ENCODE measurements around the gene LIN37. TPM values are rescaled to one million over a fixed set of nuclear protein-coding genes. Genes with fewer than 3 reads are reported as not detected.

LIN37 gene
- total and polyA plus RNA-seq, 9 of the 15 experiments (the other 6 are each of a cell fraction or from before 2014, with no cell fraction given): 1.2 to 12.5 (median 8.6) TPM

- intact Hi-C loops (cut with micrococcal nuclease) (no loop called here), in situ Hi-C loops (cut with MboI) (no loop called here)
- Histone ChIP-seq H3K27ac (ENCODE audit: extremely low read depth, low read depth, low read length) (no peak overlapping the region), H3K9me3 (replicated peaks; ENCODE audit: control insufficient read depth, insufficient read depth, low read depth, low read length) (no peaks in the 10 kb centered on the region), H4K20me1 (replicated peaks; ENCODE audit: control insufficient read depth, insufficient read depth, low read length) (no peaks in the 10 kb centered on the region), H3K4me1 (replicated peaks in 1 of 2; ENCODE audit: control insufficient read depth in 2 of 2, insufficient read depth in 2 of 2, low read length in 2 of 2) (peaks cover 5 to 40% of the 10 kb centered on the region in 2 experiments; a peak in 4 of 5 replicates), H3K27me3 (ENCODE audit: control insufficient read depth in 2 of 2, insufficient read depth in 2 of 2, low read length in 2 of 2) (no peaks in the 10 kb centered on the region), H3K4me3 (no peak overlapping the region), H3K9me1 (ENCODE audit: control insufficient read depth, insufficient read depth, low read length) (no peaks in the 10 kb centered on the region), H3K36me3 (ENCODE audit: control insufficient read depth, insufficient read depth, low read length) (peaks cover 24% of the 10 kb centered on the region; the same call in 2 of the 3 replicates), H3K9ac (ENCODE audit: insufficient read depth in 1 of 2, low read depth in 2 of 2, low read length in 2 of 2) (no peak overlapping the region; a peak in 1 of 4 replicates), H3K79me2 (ENCODE audit: control insufficient read depth, insufficient read depth, low read length) (peaks cover 5% of the 10 kb centered on the region; the same call in 1 of the 3 replicates), H2AFZ (ENCODE audit: low read depth, low read length) (no peak overlapping the region), H3K4me2 (ENCODE audit: insufficient read depth, low read length) (no peak overlapping the region)
- FAIRE-seq (no peak), ATAC-seq (no peak), DNase-seq (ENCODE audit: extremely low read depth in 1 of 4, low spot score in 3 of 4) (no peak)
- POLR2A ChIA-PET: no interaction called here
- 79% methylated on average over 16 of the region's 16 CpGs for WGBS (ENCODE audit: insufficient coverage, low coverage, missing lambda C conversion rate)
- CTCF ChIA-PET (ENCODE audit: low intra/inter-chr PET ratio): no interaction called here
- no TSS peak for BruUV-seq (replicated peaks)
- TF ChIP-seq ZBTB33 (CRISPR knock-in tag; IDR thresholded peaks at IDR 0.05) (peak; percentile 80), NFIC (IDR thresholded peaks at IDR 0.05) (no peak)
These were observed 31.7 kb downstream of the LIN37 start for GRCh38 chr19:35780058-35780457.

GRCh38 chr19:35780717-35781116, 32.3 kb downstream of the LIN37 start:
- DNase-seq (ENCODE audit: extremely low read depth in 1 of 4, low spot score in 3 of 4) (no peak), ATAC-seq (no peak), FAIRE-seq (no peak)
- H4K20me1 ChIP-seq (replicated peaks; ENCODE audit: control insufficient read depth, insufficient read depth, low read length): no peaks in the 10 kb centered on the region
- H3K9ac ChIP-seq (ENCODE audit: insufficient read depth in 1 of 2, low read depth in 2 of 2, low read length in 2 of 2): peak overlapping the region in 1 of 2 experiments; percentile 26; a peak in 1 of 4 replicates
- no peak overlapping the region for H2AFZ ChIP-seq (ENCODE audit: low read depth, low read length)
- TF ChIP-seq ARHGAP35 (IDR thresholded peaks at IDR 0.05; ENCODE audit: partially characterized antibody) (no peak), ZNF23 (CRISPR knock-in tag; IDR thresholded peaks at IDR 0.05) (no peak), PURB (CRISPR knock-in tag; IDR thresholded peaks at IDR 0.05; ENCODE audit: low read depth) (no peak), ZNF408 (CRISPR knock-in tag; IDR thresholded peaks at IDR 0.05; ENCODE audit: low read depth) (no peak), ERF (CRISPR knock-in tag; IDR thresholded peaks at IDR 0.05) (no peak), ZNF668 (CRISPR knock-in tag; IDR thresholded peaks at IDR 0.05) (no peak)
- in situ Hi-C loops (cut with MboI) (no loop called here), intact Hi-C loops (cut with micrococcal nuclease) (no loop called here)
- no peaks in the 10 kb centered on the region for H3K27me3 ChIP-seq (ENCODE audit: control insufficient read depth in 2 of 2, insufficient read depth in 2 of 2, low read length in 2 of 2)
- no TSS peak for BruUV-seq (replicated peaks)
- CTCF ChIA-PET (ENCODE audit: low intra/inter-chr PET ratio): no interaction called here
- POLR2A ChIA-PET: no interaction called here
- H3K4me2 ChIP-seq (ENCODE audit: insufficient read depth, low read length): no peak overlapping the region
- no peaks in the 10 kb centered on the region for H3K9me3 ChIP-seq (replicated peaks; ENCODE audit: control insufficient read depth, insufficient read depth, low read depth, low read length)
- peaks cover 5% of the 10 kb centered on the region; the same call in 1 of the 3 replicates for H3K79me2 ChIP-seq (ENCODE audit: control insufficient read depth, insufficient read depth, low read length)
- H3K4me3 ChIP-seq: no peak overlapping the region
- H3K27ac ChIP-seq (ENCODE audit: extremely low read depth, low read depth, low read length): no peak overlapping the region
- H3K9me1 ChIP-seq (ENCODE audit: control insufficient read depth, insufficient read depth, low read length): no peaks in the 10 kb centered on the region
- peaks cover 24% of the 10 kb centered on the region; the same call in 2 of the 3 replicates for H3K36me3 ChIP-seq (ENCODE audit: control insufficient read depth, insufficient read depth, low read length)
- peaks cover 5 to 37% of the 10 kb centered on the region in 2 experiments; a peak in 4 of 5 replicates for H3K4me1 ChIP-seq (replicated peaks in 1 of 2; ENCODE audit: control insufficient read depth in 2 of 2, insufficient read depth in 2 of 2, low read length in 2 of 2)
- 94% methylated on average over 5 of the region's 20 CpGs for WGBS (ENCODE audit: insufficient coverage, low coverage, missing lambda C conversion rate)

All from K562 (cell line).